Measurements from ENCODE around the gene NRGN. TPM values are rescaled to one million over a fixed set of nuclear protein-coding genes. Genes with fewer than 3 reads are reported as not detected.

The NRGN gene
- polyA plus RNA-seq, 4 donors = 0.67 to 6.5 (median 2.3) TPM; not detected in 1

GRCh38 chr11:124717786-124718651 lies 21.7 kb upstream of the NRGN start:
- peak overlapping the region in 2 of 3 donors; percentile 4 to 13 for H3K4me3 ChIP-seq (ENCODE audit: low read depth in 1 of 3, low read length in 3 of 3)
- H3K4me1 ChIP-seq (ENCODE audit: control insufficient read depth in 3 of 3, insufficient read depth in 2 of 3, low read depth in 1 of 3, low read length in 2 of 3) = peaks cover 0 to 4% (median 2%) of the 10 kb centered on the region in 3 donors
- no peaks in the 10 kb centered on the region for H3K36me3 ChIP-seq (ENCODE audit: control insufficient read depth in 3 of 3, insufficient read depth in 2 of 3, low read depth in 1 of 3, low read length in 3 of 3)
- DNase-seq (peak in 1 of 2 donors; percentile 35), FAIRE-seq (no peak)
- peaks cover 0 to 70% (median 15%) of the 10 kb centered on the region in 3 donors for H3K27me3 ChIP-seq (ENCODE audit: control insufficient read depth in 3 of 3, insufficient read depth in 3 of 3, low read length in 3 of 3)
- H3K9me3 ChIP-seq (ENCODE audit: control insufficient read depth in 2 of 2, insufficient read depth in 1 of 2, low read depth in 1 of 2, low read length in 1 of 2) = no peaks in the 10 kb centered on the region
- H3K27ac ChIP-seq (ENCODE audit: low read depth in 1 of 3, low read length in 2 of 3) = no peak overlapping the region
- WGBS, 3 donors = 1% methylated on average over 39 to 45 of the region's 45 CpGs

GRCh38 chr11:124718801-124719200 lies 20.9 kb upstream of the NRGN start:
- Histone ChIP-seq H3K4me1 (ENCODE audit: control insufficient read depth in 3 of 3, insufficient read depth in 2 of 3, low read depth in 1 of 3, low read length in 2 of 3) (peaks cover 0 to 4% (median 2%) of the 10 kb centered on the region in 3 donors), H3K36me3 (ENCODE audit: control insufficient read depth in 3 of 3, insufficient read depth in 2 of 3, low read depth in 1 of 3, low read length in 3 of 3) (no peaks in the 10 kb centered on the region), H3K9me3 (ENCODE audit: control insufficient read depth in 2 of 2, insufficient read depth in 1 of 2, low read depth in 1 of 2, low read length in 1 of 2) (no peaks in the 10 kb centered on the region), H3K4me3 (ENCODE audit: low read depth in 1 of 3, low read length in 3 of 3) (no peak overlapping the region), H3K27ac (ENCODE audit: low read depth in 1 of 3, low read length in 2 of 3) (no peak overlapping the region), H3K27me3 (ENCODE audit: control insufficient read depth in 3 of 3, insufficient read depth in 3 of 3, low read length in 3 of 3) (peaks cover 0 to 75% (median 15%) of the 10 kb centered on the region in 3 donors)
- WGBS, 3 donors = 30 to 50% (median 45%) methylated on average over 14 of the region's 14 CpGs
- no peak for FAIRE-seq
- no peak for DNase-seq

- Histone ChIP-seq H3K36me3 (ENCODE audit: control insufficient read depth in 3 of 3, insufficient read depth in 2 of 3, low read depth in 1 of 3, low read length in 3 of 3) (no peaks in the 10 kb centered on the region), H3K9me3 (ENCODE audit: control insufficient read depth in 2 of 2, insufficient read depth in 1 of 2, low read depth in 1 of 2, low read length in 1 of 2) (no peaks in the 10 kb centered on the region), H3K27ac (ENCODE audit: low read depth in 1 of 3, low read length in 2 of 3) (no peak overlapping the region), H3K4me3 (ENCODE audit: low read depth in 1 of 3, low read length in 3 of 3) (no peak overlapping the region), H3K4me1 (ENCODE audit: control insufficient read depth in 3 of 3, insufficient read depth in 2 of 3, low read depth in 1 of 3, low read length in 2 of 3) (peaks cover 0 to 6% (median 2%) of the 10 kb centered on the region in 3 donors), H3K27me3 (ENCODE audit: control insufficient read depth in 3 of 3, insufficient read depth in 3 of 3, low read length in 3 of 3) (peaks cover 0 to 78% (median 15%) of the 10 kb centered on the region in 3 donors)
- FAIRE-seq = no peak
- 61 to 65% (median 61%) methylated on average over 2 of the region's 2 CpGs for WGBS, 3 donors
- no peak for DNase-seq
Observed at GRCh38 chr11:124719534-124719933, 20.2 kb upstream of the NRGN start.

GRCh38 chr11:124722176-124722575 lies 17.6 kb upstream of the NRGN start:
- DNase-seq (no peak), FAIRE-seq (no peak)
- Histone ChIP-seq H3K27ac (ENCODE audit: low read depth in 1 of 3, low read length in 2 of 3) (no peak overlapping the region), H3K4me1 (ENCODE audit: control insufficient read depth in 3 of 3, insufficient read depth in 2 of 3, low read depth in 1 of 3, low read length in 2 of 3) (peaks cover 0 to 16% (median 7%) of the 10 kb centered on the region in 3 donors), H3K36me3 (ENCODE audit: control insufficient read depth in 3 of 3, insufficient read depth in 2 of 3, low read depth in 1 of 3, low read length in 3 of 3) (no peaks in the 10 kb centered on the region), H3K4me3 (ENCODE audit: low read depth in 1 of 3, low read length in 3 of 3) (no peak overlapping the region), H3K27me3 (ENCODE audit: control insufficient read depth in 3 of 3, insufficient read depth in 3 of 3, low read length in 3 of 3) (peaks cover 0 to 64% (median 15%) of the 10 kb centered on the region in 3 donors), H3K9me3 (ENCODE audit: control insufficient read depth in 2 of 2, insufficient read depth in 1 of 2, low read depth in 1 of 2, low read length in 1 of 2) (no peaks in the 10 kb centered on the region)
- 46 to 82% (median 70%) methylated on average over 6 of the region's 6 CpGs for WGBS, 3 donors

GRCh38 chr11:124724979-124725718 lies 14.6 kb upstream of the NRGN start:
- H3K4me1 ChIP-seq (ENCODE audit: control insufficient read depth in 3 of 3, insufficient read depth in 2 of 3, low read depth in 1 of 3, low read length in 2 of 3) = peaks cover 0 to 12% (median 5%) of the 10 kb centered on the region in 3 donors
- 30 to 32% (median 30%) methylated on average over 14 of the region's 14 CpGs for WGBS, 3 donors
- peak overlapping the region in 1 of 3 donors; percentile 8 for H3K4me3 ChIP-seq (ENCODE audit: low read depth in 1 of 3, low read length in 3 of 3)
- no peak for FAIRE-seq
- peak overlapping the region in 2 of 3 donors; percentile 35 to 38 for H3K27ac ChIP-seq (ENCODE audit: low read depth in 1 of 3, low read length in 2 of 3)
- DNase-seq = peak; percentile 70 to 80
- H3K27me3 ChIP-seq (ENCODE audit: control insufficient read depth in 3 of 3, insufficient read depth in 3 of 3, low read length in 3 of 3) = peaks cover 0 to 34% (median 3%) of the 10 kb centered on the region in 3 donors
- H3K9me3 ChIP-seq (ENCODE audit: control insufficient read depth in 2 of 2, insufficient read depth in 1 of 2, low read depth in 1 of 2, low read length in 1 of 2) = no peaks in the 10 kb centered on the region
- H3K36me3 ChIP-seq (ENCODE audit: control insufficient read depth in 3 of 3, insufficient read depth in 2 of 3, low read depth in 1 of 3, low read length in 3 of 3) = no peaks in the 10 kb centered on the region

GRCh38 chr11:124725719-124726105 lies 14.0 kb upstream of the NRGN start:
- 40 to 83% (median 68%) methylated on average over 6 of the region's 6 CpGs for WGBS, 3 donors
- H3K27ac ChIP-seq (ENCODE audit: low read depth in 1 of 3, low read length in 2 of 3) = no peak overlapping the region
- H3K36me3 ChIP-seq (ENCODE audit: control insufficient read depth in 3 of 3, insufficient read depth in 2 of 3, low read depth in 1 of 3, low read length in 3 of 3) = no peaks in the 10 kb centered on the region
- no peak overlapping the region for H3K4me3 ChIP-seq (ENCODE audit: low read depth in 1 of 3, low read length in 3 of 3)
- no peaks in the 10 kb centered on the region for H3K9me3 ChIP-seq (ENCODE audit: control insufficient read depth in 2 of 2, insufficient read depth in 1 of 2, low read depth in 1 of 2, low read length in 1 of 2)
- peaks cover 0 to 30% (median 3%) of the 10 kb centered on the region in 3 donors for H3K27me3 ChIP-seq (ENCODE audit: control insufficient read depth in 3 of 3, insufficient read depth in 3 of 3, low read length in 3 of 3)
- peaks cover 0 to 12% (median 5%) of the 10 kb centered on the region in 3 donors for H3K4me1 ChIP-seq (ENCODE audit: control insufficient read depth in 3 of 3, insufficient read depth in 2 of 3, low read depth in 1 of 3, low read length in 2 of 3)
- FAIRE-seq (no peak), DNase-seq (no peak)

- Histone ChIP-seq H3K4me1 (ENCODE audit: control insufficient read depth in 3 of 3, insufficient read depth in 2 of 3, low read depth in 1 of 3, low read length in 2 of 3) (peaks cover 0 to 12% (median 5%) of the 10 kb centered on the region in 3 donors), H3K36me3 (ENCODE audit: control insufficient read depth in 3 of 3, insufficient read depth in 2 of 3, low read depth in 1 of 3, low read length in 3 of 3) (no peaks in the 10 kb centered on the region), H3K27ac (ENCODE audit: low read depth in 1 of 3, low read length in 2 of 3) (no peak overlapping the region), H3K9me3 (ENCODE audit: control insufficient read depth in 2 of 2, insufficient read depth in 1 of 2, low read depth in 1 of 2, low read length in 1 of 2) (no peaks in the 10 kb centered on the region), H3K4me3 (ENCODE audit: low read depth in 1 of 3, low read length in 3 of 3) (no peak overlapping the region), H3K27me3 (ENCODE audit: control insufficient read depth in 3 of 3, insufficient read depth in 3 of 3, low read length in 3 of 3) (peaks cover 0 to 14% (median 0%) of the 10 kb centered on the region in 3 donors)
- WGBS, 3 donors = 81 to 86% (median 85%) methylated on average over 4 of the region's 4 CpGs
- DNase-seq (no peak), FAIRE-seq (no peak)
Observed at GRCh38 chr11:124727474-124727873, 12.3 kb upstream of the NRGN start.

GRCh38 chr11:124728134-124728533 lies 11.6 kb upstream of the NRGN start:
- peaks cover 0 to 12% (median 5%) of the 10 kb centered on the region in 3 donors for H3K4me1 ChIP-seq (ENCODE audit: control insufficient read depth in 3 of 3, insufficient read depth in 2 of 3, low read depth in 1 of 3, low read length in 2 of 3)
- peaks cover 0 to 8% (median 0%) of the 10 kb centered on the region in 3 donors for H3K27me3 ChIP-seq (ENCODE audit: control insufficient read depth in 3 of 3, insufficient read depth in 3 of 3, low read length in 3 of 3)
- H3K27ac ChIP-seq (ENCODE audit: low read depth in 1 of 3, low read length in 2 of 3) = no peak overlapping the region
- H3K36me3 ChIP-seq (ENCODE audit: control insufficient read depth in 3 of 3, insufficient read depth in 2 of 3, low read depth in 1 of 3, low read length in 3 of 3) = no peaks in the 10 kb centered on the region
- H3K4me3 ChIP-seq (ENCODE audit: low read depth in 1 of 3, low read length in 3 of 3) = no peak overlapping the region
- H3K9me3 ChIP-seq (ENCODE audit: control insufficient read depth in 2 of 2, insufficient read depth in 1 of 2, low read depth in 1 of 2, low read length in 1 of 2) = no peaks in the 10 kb centered on the region
- no peak for FAIRE-seq
- WGBS, 3 donors = 73 to 89% (median 81%) methylated on average over 2 of the region's 2 CpGs
- DNase-seq = no peak
